NT2/D1 (cell line): ENCODE data around the gene DOCK7.

Experiments used
- SUZ12 ChIP-seq: IDR thresholded peaks from 2 replicates; pipeline ENCODE4 v1.6.1; 2011; ENCODE audit not compliant: insufficient read length, insufficient read depth; ENCODE audit errors: extremely low read depth
- YY1 ChIP-seq: IDR thresholded peaks from 2 replicates; pipeline ENCODE4 v1.6.1; 2011; ENCODE audit not compliant: insufficient read length, insufficient read depth
- ZNF274 ChIP-seq: IDR thresholded peaks from 2 replicates; pipeline ENCODE4 v1.6.1; 2011; ENCODE audit warnings: mild to moderate bottlenecking, low read depth, low read length

- TF ChIP-seq ZNF274, result no peak
- TF ChIP-seq SUZ12, result no peak
- TF ChIP-seq YY1, result no peak
Observed at GRCh38 chr1:62536865-62537264, 151.3 kb downstream of the DOCK7 start.
